Calu3 (cell line): ENCODE results near the gene HSPA12B. TPM values are rescaled to one million over a fixed set of nuclear protein-coding genes. Genes with fewer than 3 reads are reported as not detected.

Experiments
- BruUV-seq: library from RNA; stranded (reverse); fragments of 400-500 nt; replicated peaks from 2 replicates; lab custom pipeline; 2021; lab: Mats Ljungman, UMichigan
- CTCF ChIA-PET: fragments of 300-600 bp; sonication (Branson Sonifier 250); formaldehyde crosslinking; loops from one replicate; lab custom pipeline; 2022; ENCODE audit warnings: antibody characterized with exemption; lab: Charles Lee
- DNase-seq: peaks from one replicate; pipeline ENCODE4 v3.0.0; 2022
- H3K27ac Mint-ChIP-seq: one replicate; pipeline ENCODE4 v1.8.0; 2022; ENCODE audit warnings: mixed read lengths; ENCODE audit not compliant: unreplicated experiment
- H3K27me3 Mint-ChIP-seq: one replicate; pipeline ENCODE4 v1.8.0; 2022; ENCODE audit warnings: mixed read lengths; ENCODE audit not compliant: unreplicated experiment
- H3K36me3 Mint-ChIP-seq: one replicate; pipeline ENCODE4 v1.8.0; 2022; ENCODE audit warnings: mild to moderate bottlenecking, moderate library complexity, mixed read lengths; ENCODE audit not compliant: insufficient read depth, unreplicated experiment
- H3K4me1 Mint-ChIP-seq: one replicate; pipeline ENCODE4 v1.8.0; 2022; ENCODE audit warnings: mild to moderate bottlenecking, low read depth, mixed read lengths; ENCODE audit not compliant: unreplicated experiment
- H3K4me3 Mint-ChIP-seq: one replicate; pipeline ENCODE4 v1.8.0; 2022; ENCODE audit warnings: mild to moderate bottlenecking, low read depth, moderate library complexity, mixed read lengths; ENCODE audit not compliant: unreplicated experiment
- H3K9me3 Mint-ChIP-seq: one replicate; pipeline ENCODE4 v1.8.0; 2022; ENCODE audit warnings: low read depth, mixed read lengths; ENCODE audit not compliant: unreplicated experiment
- CTCF ChIP-seq: fragments of 200-600 bp; IDR thresholded peaks from one replicate; pipeline ENCODE4 v1.8.0; 2022; ENCODE audit warnings: antibody characterized with exemption; ENCODE audit not compliant: unreplicated experiment
- intact Hi-C: fragments of 100-400 bp; cut with micrococcal nuclease; formaldehyde crosslinking; loops from one replicate; pipeline ENCODE4 v1.10.0; 2022; ENCODE audit not compliant: unreplicated experiment
- total RNA-seq: library from RNA; stranded (reverse); gene quantifications from 2 replicates; pipeline ENCODE4 v1.2.3, GENCODE V29; 2022

Gene HSPA12B
- total RNA-seq, 1 experiment from 2014 or later, result not detected

- CTCF ChIA-PET, result interaction anchor here (0.6 to 0.7 kb wide), 2 partner anchors 19 to 65 kb away, joined by 3 to 8 read pairs; no protein-coding TSS in a partner anchor
These were observed 21.2 kb downstream of the HSPA12B start for GRCh38 chr20:3753501-3754275.

GRCh38 chr20:3754276-3754630 lies 21.8 kb downstream of the HSPA12B start:
- Mint-ChIP-seq H3K4me3 (no peak overlapping the region), H3K9me3 (no peaks in the 10 kb centered on the region), H3K4me1 (peaks cover 10% of the 10 kb centered on the region), H3K27ac (no peak overlapping the region), H3K36me3 (peaks cover 14% of the 10 kb centered on the region), H3K27me3 (no peaks in the 10 kb centered on the region)
- intact Hi-C loops, result no loop called here
- BruUV-seq, result no TSS peak
- CTCF ChIA-PET, result no interaction called here
- no peak for DNase-seq
- TF ChIP-seq CTCF, result no peak

More at GRCh38 chr20:3753501-3754275, 21.2 kb downstream of the HSPA12B start:
- Mint-ChIP-seq H3K36me3 (peaks cover 14% of the 10 kb centered on the region), H3K27me3 (no peaks in the 10 kb centered on the region), H3K27ac (no peak overlapping the region), H3K4me3 (no peak overlapping the region), H3K4me1 (peaks cover 10% of the 10 kb centered on the region), H3K9me3 (no peaks in the 10 kb centered on the region)
- intact Hi-C loops, result loop anchor here (2.0 kb wide), 1 partner anchor 57 kb away; no protein-coding TSS in a partner anchor
- BruUV-seq, result no TSS peak
- no peak for DNase-seq
- no peak for TF ChIP-seq CTCF

GRCh38 chr20:3755269-3755668 lies 22.8 kb downstream of the HSPA12B start:
- Mint-ChIP-seq H3K4me1 (peaks cover 10% of the 10 kb centered on the region), H3K9me3 (no peaks in the 10 kb centered on the region), H3K27ac (no peak overlapping the region), H3K27me3 (no peaks in the 10 kb centered on the region), H3K36me3 (peaks cover 19% of the 10 kb centered on the region), H3K4me3 (no peak overlapping the region)
- DNase-seq, result no peak
- no peak for TF ChIP-seq CTCF
- no TSS peak for BruUV-seq
- CTCF ChIA-PET, result interaction anchor here (0.6 kb wide), 1 partner anchor 54 kb away, joined by 3 read pairs; no protein-coding TSS in a partner anchor
- intact Hi-C loops, result no loop called here

- H3K36me3 Mint-ChIP-seq, result peaks cover 19% of the 10 kb centered on the region
- no TSS peak for BruUV-seq
- no peaks in the 10 kb centered on the region for H3K9me3 Mint-ChIP-seq
- CTCF ChIA-PET, result no interaction called here
- peaks cover 10% of the 10 kb centered on the region for H3K4me1 Mint-ChIP-seq
- no peak overlapping the region for H3K4me3 Mint-ChIP-seq
- intact Hi-C loops, result no loop called here
- no peak overlapping the region for H3K27ac Mint-ChIP-seq
- no peaks in the 10 kb centered on the region for H3K27me3 Mint-ChIP-seq
- DNase-seq, result no peak
- no peak for TF ChIP-seq CTCF
These were observed 23.5 kb downstream of the HSPA12B start for GRCh38 chr20:3755814-3756480.
